Left lung (tissue), 10 donors: ENCODE data around the gene VTI1A. TPM values are rescaled to one million over a fixed set of nuclear protein-coding genes. Genes with fewer than 3 reads are reported as not detected.

Experiments
- ATAC-seq: fragments of 200-7000 bp; cut with Tn5 transposase; one replicate; pipeline ENCODE4 v1.9.1; 2020; ENCODE audit warnings: moderate library complexity
- DNase-seq, 4 donors: peaks; one replicate each; pipeline ENCODE4 v3.0.0-alpha.2; 2013 to 2020
- H3K27ac ChIP-seq, 2 donors: fragments of 200-600 bp; sonication (generic) in 1 of 2; one replicate each; pipeline versions ENCODE4 v1.5.0 to v1.8.0; 2020 to 2021
- H3K27me3 ChIP-seq, 2 donors: fragments of 200-600 bp; sonication (generic) in 1 of 2; one replicate each; pipeline versions ENCODE4 v1.5.0 to v1.8.0; 2020 to 2021
- H3K36me3 ChIP-seq, 2 donors: fragments of 200-600 bp; sonication (generic) in 1 of 2; one replicate each; pipeline versions ENCODE4 v1.5.0 to v1.8.0; 2020 to 2021
- H3K4me1 ChIP-seq, 2 donors: fragments of 200-600 bp; one replicate each; pipeline ENCODE4 v1.8.0; 2021
- H3K4me3 ChIP-seq, 2 donors: fragments of 200-600 bp; sonication (generic) in 1 of 2; one replicate each; pipeline versions ENCODE4 v1.5.0 to v1.8.0; 2020 to 2021; ENCODE audit warnings: mild to moderate bottlenecking in 1 of 2
- H3K9me3 ChIP-seq, 2 donors: fragments of 200-600 bp; sonication (generic) in 1 of 2; one replicate each; pipeline versions ENCODE4 v1.5.0 to v1.8.0; 2020 to 2021
- intact Hi-C, 2 donors: fragments of 100-400 bp; cut with DNase I; formaldehyde crosslinking; loops; one replicate each; pipeline versions ENCODE4 v1.11.2 to v1.14.2; 2022
- polyA plus RNA-seq, 6 donors: library from polyadenylated mRNA; unstranded; fragments of 120-200 nt; gene quantifications; one replicate each; pipeline ENCODE4 v1.2.1, GENCODE V29; 2013; ENCODE audit not compliant: insufficient read length in 6 of 6
- total RNA-seq, 2 donors: library from RNA; stranded (reverse); fragmentation: NEBNext Ultra II Directional; extraction: Animal tissue kit (Norgen Biotek cat#: 25700); gene quantifications; one replicate each; pipeline ENCODE4 v1.2.1, GENCODE V29; 2021
- TF ChIP-seq, protein P1 (sequence below), 2 donors: fragments of 200-600 bp; sonication (generic) in 1 of 2; IDR thresholded peaks; one replicate each; pipeline versions ENCODE4 v1.5.0 to v1.8.0; 2021; ENCODE audit warnings: antibody characterized with exemption in 2 of 2
- donor health status: DM: no; HTN: yes; CAD: no.
- donor health status: DM: no; HTN: no; CAD: no.

VTI1A gene
- total and polyA plus RNA-seq, 8 donors: 13.6 to 39.0 (median 17.7) TPM

DNA sequence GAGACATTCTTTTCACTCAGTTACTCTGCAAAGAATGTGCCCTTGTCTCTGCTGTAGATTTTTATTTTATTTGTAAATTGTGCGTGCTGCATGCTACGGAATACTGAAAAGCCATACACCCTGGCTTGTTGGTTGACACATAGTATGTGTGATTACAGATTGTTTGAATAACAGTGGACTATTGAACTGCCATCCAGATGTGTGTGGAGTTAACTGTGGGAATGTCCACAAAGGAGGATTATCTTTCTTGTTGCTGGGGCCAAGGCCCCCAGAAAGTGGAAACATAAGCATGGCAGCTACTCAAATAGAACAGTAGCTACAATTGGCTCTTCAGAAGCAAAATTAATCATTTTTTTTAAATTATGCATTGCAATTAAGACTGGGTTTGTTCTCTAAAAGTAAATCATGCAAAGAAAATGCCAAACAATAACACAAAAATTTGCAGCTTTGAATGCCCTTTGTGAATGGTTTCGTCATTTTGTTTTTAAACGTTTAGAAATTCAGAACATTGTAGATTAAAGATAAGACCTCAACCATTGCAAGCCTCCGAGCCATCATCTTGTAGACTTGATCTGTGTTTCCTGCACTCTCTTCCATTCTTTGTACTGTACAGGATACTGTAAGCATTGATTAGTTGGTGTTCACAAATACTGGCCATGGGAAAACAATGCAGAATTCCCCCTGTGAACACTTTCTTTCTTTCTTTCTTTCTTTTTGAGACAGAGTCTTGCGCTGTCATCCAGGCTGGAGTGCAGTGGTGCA is 292.8 kb downstream of the VTI1A start:
- Histone ChIP-seq H3K4me3 (no peak overlapping the region), H3K9me3 (no peaks in the 10 kb centered on the region), H3K27ac (no peak overlapping the region), H3K4me1 (peaks cover 5 to 14% of the 10 kb centered on the region in 2 donors), H3K36me3 (no peaks in the 10 kb centered on the region), H3K27me3 (no peaks in the 10 kb centered on the region)
- ATAC-seq (no peak), DNase-seq (no peak)
- TF ChIP-seq, protein P1, sequence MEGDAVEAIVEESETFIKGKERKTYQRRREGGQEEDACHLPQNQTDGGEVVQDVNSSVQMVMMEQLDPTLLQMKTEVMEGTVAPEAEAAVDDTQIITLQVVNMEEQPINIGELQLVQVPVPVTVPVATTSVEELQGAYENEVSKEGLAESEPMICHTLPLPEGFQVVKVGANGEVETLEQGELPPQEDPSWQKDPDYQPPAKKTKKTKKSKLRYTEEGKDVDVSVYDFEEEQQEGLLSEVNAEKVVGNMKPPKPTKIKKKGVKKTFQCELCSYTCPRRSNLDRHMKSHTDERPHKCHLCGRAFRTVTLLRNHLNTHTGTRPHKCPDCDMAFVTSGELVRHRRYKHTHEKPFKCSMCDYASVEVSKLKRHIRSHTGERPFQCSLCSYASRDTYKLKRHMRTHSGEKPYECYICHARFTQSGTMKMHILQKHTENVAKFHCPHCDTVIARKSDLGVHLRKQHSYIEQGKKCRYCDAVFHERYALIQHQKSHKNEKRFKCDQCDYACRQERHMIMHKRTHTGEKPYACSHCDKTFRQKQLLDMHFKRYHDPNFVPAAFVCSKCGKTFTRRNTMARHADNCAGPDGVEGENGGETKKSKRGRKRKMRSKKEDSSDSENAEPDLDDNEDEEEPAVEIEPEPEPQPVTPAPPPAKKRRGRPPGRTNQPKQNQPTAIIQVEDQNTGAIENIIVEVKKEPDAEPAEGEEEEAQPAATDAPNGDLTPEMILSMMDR (IDR thresholded peaks at IDR 0.05): no peak
- intact Hi-C loops: no loop called here

DNA sequence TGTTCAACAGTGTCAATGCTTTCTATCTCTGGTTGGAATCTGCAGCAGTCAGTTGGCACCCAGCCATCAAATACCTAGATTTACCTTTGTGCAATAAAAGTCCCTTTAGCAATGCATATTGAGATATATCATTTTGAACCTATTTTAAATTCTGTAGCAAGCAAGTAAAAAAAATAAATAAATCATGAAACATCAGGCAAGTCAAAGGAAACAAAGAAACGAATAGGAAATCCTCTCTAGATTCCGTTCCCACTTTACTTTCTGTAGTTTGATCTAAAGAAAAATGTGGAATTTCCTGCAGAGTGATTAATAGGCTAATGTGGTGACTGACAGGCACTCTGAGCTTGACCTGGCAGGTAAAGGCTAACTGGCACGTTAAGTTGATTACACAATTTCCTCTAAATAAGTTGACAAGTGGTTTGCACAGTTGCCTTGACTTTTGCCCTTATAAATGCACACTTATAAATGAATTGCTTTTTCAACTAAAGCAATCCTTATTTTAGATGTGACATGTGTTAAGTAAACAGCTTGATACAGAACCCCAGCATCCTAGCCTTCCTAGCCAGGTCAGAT is 294.9 kb downstream of the VTI1A start:
- H3K27me3 ChIP-seq: no peaks in the 10 kb centered on the region
- ATAC-seq (peak; percentile 69), DNase-seq (no peak)
- H3K27ac ChIP-seq: no peak overlapping the region
- intact Hi-C loops: no loop called here
- TF ChIP-seq, protein P1 (IDR thresholded peaks at IDR 0.05): no peak
- H3K36me3 ChIP-seq: no peaks in the 10 kb centered on the region
- H3K4me3 ChIP-seq: no peak overlapping the region
- H3K4me1 ChIP-seq: peaks cover 5 to 14% of the 10 kb centered on the region in 2 donors
- no peaks in the 10 kb centered on the region for H3K9me3 ChIP-seq

DNA sequence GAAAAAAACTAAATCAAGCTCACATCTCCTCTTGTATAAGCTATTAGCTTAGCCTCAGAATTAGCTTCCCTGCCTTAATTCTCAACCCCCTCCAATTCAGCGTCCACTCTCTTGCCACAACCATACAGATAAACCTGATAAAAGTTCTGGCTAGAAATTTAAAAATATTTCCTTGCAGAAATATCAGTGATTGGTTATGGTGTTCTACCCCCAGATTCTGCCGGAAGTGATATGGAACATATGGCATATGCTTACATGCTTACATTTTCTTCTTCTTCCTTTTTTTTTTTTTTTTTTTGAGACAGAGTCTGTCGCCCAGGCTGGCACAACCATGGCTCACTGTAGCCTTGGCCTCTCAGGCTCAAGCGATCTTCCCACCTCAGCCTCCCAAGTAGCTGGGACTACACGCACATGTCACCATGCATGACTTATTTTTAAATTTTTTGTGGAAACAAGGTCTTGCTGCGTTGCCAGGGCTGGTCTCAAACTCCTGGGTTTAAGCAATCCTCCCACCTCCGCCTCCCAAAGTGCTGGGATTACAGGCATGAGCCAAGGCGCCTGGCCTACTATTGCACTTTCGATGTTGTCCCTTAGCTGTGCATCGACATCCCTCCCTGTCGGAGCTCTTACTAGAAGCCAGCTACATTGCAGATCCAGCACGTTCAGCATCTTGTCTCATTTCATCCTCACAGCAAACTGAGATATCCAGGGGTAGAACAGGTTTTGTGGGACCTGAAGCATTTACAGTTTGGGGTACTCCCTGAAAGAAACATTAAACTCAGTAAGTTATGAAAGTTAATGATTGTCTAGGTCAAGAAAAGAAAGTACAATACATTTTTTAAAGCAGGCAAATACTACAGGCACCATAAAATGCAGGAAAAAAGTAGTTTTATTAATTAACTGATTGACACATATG is 297.4 kb downstream of the VTI1A start:
- no peak overlapping the region for H3K27ac ChIP-seq
- no peaks in the 10 kb centered on the region for H3K27me3 ChIP-seq
- ATAC-seq (no peak), DNase-seq (no peak)
- H3K9me3 ChIP-seq: no peaks in the 10 kb centered on the region
- no peaks in the 10 kb centered on the region for H3K36me3 ChIP-seq
- TF ChIP-seq, protein P1 (IDR thresholded peaks at IDR 0.05): no peak
- no peak overlapping the region for H3K4me3 ChIP-seq
- peaks cover 5 to 14% of the 10 kb centered on the region in 2 donors for H3K4me1 ChIP-seq
- intact Hi-C loops: no loop called here

DNA sequence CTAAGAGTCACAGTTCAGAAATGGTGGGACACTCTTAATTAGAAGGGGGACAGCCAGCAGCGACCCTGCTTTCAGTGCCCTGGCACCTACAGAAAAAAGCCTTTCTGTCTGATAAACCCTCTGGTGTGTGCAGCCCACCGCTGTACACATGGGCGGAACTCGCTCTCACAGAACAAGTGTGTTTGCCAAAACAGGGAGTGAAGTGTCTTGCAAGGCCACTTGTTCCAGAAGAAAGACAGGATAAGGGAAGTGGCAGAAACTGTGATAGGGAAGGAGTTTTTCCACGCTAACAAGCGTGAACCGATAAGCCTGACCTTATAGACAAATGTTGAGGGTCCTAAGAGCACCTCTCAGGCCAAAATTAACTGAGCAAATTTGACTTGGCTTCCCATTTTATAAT is 299.3 kb downstream of the VTI1A start:
- Histone ChIP-seq H3K4me1 (peaks cover 5 to 14% of the 10 kb centered on the region in 2 donors), H3K27me3 (no peaks in the 10 kb centered on the region), H3K36me3 (no peaks in the 10 kb centered on the region), H3K9me3 (no peaks in the 10 kb centered on the region), H3K27ac (no peak overlapping the region), H3K4me3 (no peak overlapping the region)
- ATAC-seq (peak; percentile 63), DNase-seq (peak in 1 of 4 donors; percentile 42)
- TF ChIP-seq, protein P1 (IDR thresholded peaks at IDR 0.05): no peak
- intact Hi-C loops: no loop called here
